DMS79 treated with DMSO at 0.1 percent for 48 hours (cell line): Measurements from ENCODE around the gene RALGDS.
A peak's percentile ranks its signal among the peaks of the same experiment; 100 is the strongest.
"Not testable (repeated sequence)": the region's sequence is repeated elsewhere in the genome, so short reads cannot be mapped to it uniquely, and the experiment has no call there.

Experiments used
- DNase-seq: peaks from one replicate; lab custom pipeline; 2025; lab: John Stamatoyannopoulos, UW

Gene RALGDS

GRCh38 chr9:133106511-133107244, 14.4 kb downstream of the RALGDS start:
- DNase-seq = no peak

GRCh38 chr9:133105461-133105770, 15.6 kb downstream of the RALGDS start:
- no peak for DNase-seq

GRCh38 chr9:133104718-133105460, 16.2 kb downstream of the RALGDS start:
- no peak for DNase-seq

- no peak for DNase-seq
These were observed 17.0 kb downstream of the RALGDS start for GRCh38 chr9:133103987-133104505.

- peak; percentile 8 for DNase-seq
These were observed 17.7 kb downstream of the RALGDS start for GRCh38 chr9:133103183-133103986.

GRCh38 chr9:133102190-133103021, 18.6 kb downstream of the RALGDS start:
- no peak for DNase-seq

GRCh38 chr9:133101356-133102189, 19.5 kb downstream of the RALGDS start:
- DNase-seq = no peak

GRCh38 chr9:133100506-133101355, 20.3 kb downstream of the RALGDS start:
- no peak for DNase-seq

- DNase-seq = no peak
These were observed 21.1 kb downstream of the RALGDS start for GRCh38 chr9:133099726-133100505.

- DNase-seq = no peak
These were observed 22.2 kb downstream of the RALGDS start for GRCh38 chr9:133098871-133099270.

GRCh38 chr9:133098104-133098754, 22.8 kb downstream of the RALGDS start:
- DNase-seq = no peak

GRCh38 chr9:133094842-133095393, 26.1 kb downstream of the RALGDS start:
- DNase-seq = no peak

GRCh38 chr9:133094351-133094750, 26.7 kb downstream of the RALGDS start:
- DNase-seq = not testable (repeated sequence)

GRCh38 chr9:133090752-133091385, 30.2 kb downstream of the RALGDS start:
- no peak for DNase-seq

GRCh38 chr9:133090187-133090586, 30.9 kb downstream of the RALGDS start:
- no peak for DNase-seq

- DNase-seq = peak; percentile 48
These were observed 31.8 kb downstream of the RALGDS start for GRCh38 chr9:133089271-133089671.

- no peak for DNase-seq
These were observed 32.3 kb downstream of the RALGDS start for GRCh38 chr9:133088756-133089155.
